SK-N-MC (cell line): Measurements from ENCODE around the gene SNRPA.

ENCODE experiments used
- EZH2 ChIP-seq: fragments of 200-600 bp; sonication (generic); IDR thresholded peaks from one replicate; pipeline ENCODE4 v1.6.1; 2017; ENCODE audit warnings: antibody characterized with exemption
- POLR2AphosphoS5 ChIP-seq: IDR thresholded peaks from 2 replicates; pipeline ENCODE4 v1.6.1; 2012; ENCODE audit warnings: mild to moderate bottlenecking, low read depth, low read length, borderline replicate concordance

- no peak for TF ChIP-seq POLR2AphosphoS5
- TF ChIP-seq EZH2 = no peak
Measured at GRCh38 chr19:40783711-40784110, 32.7 kb downstream of the SNRPA start.
